ENCODE measurements around the gene CROT. TPM values are rescaled to one million over a fixed set of nuclear protein-coding genes. Genes with fewer than 3 reads are reported as not detected.

Gene CROT, protein sequence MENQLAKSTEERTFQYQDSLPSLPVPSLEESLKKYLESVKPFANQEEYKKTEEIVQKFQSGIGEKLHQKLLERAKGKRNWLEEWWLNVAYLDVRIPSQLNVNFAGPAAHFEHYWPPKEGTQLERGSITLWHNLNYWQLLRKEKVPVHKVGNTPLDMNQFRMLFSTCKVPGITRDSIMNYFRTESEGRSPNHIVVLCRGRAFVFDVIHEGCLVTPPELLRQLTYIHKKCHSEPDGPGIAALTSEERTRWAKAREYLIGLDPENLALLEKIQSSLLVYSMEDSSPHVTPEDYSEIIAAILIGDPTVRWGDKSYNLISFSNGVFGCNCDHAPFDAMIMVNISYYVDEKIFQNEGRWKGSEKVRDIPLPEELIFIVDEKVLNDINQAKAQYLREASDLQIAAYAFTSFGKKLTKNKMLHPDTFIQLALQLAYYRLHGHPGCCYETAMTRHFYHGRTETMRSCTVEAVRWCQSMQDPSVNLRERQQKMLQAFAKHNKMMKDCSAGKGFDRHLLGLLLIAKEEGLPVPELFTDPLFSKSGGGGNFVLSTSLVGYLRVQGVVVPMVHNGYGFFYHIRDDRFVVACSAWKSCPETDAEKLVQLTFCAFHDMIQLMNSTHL
- total RNA-seq: 4.0 and 6.4 TPM in 2 replicates

DNA sequence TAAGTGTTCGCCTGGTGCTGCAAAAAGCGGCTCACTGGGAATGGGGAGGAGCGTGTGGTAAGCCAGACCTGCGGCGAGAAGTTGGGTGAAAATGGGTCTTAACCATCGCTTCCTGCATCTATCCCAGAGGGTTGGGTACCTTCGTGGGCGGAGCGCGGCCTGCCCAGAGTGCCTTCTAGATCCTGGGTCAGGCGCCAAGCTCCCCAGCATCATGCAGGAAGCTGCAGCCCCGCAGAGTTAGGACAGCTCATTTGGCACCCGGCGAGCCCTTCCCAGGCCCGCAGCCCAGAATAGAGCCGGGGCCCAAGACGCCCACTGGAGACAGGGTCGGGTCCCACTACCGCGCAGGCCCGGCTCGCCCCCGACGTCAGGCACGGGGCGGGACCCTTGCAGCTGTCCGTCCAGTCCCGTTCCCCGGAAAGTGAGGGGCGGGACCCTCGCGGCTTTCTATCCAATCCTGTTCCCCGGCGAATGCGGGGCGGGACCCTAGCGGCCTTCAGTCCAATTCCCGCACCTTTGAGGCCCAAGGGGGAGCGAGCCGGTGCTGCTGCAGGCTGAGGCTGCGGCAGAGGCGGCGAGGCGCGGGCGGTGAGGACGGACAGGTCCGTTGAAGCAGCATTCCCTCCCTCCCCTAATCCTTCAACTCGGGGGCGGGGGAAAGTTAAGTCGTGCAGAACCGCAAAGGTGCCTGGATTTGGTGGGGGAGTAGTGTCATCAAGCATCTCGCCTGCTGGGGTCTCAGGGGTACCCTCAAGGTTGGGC is at the start of gene CROT:
Gene CROT, plus strand, starts transcription at position 499 of the 762 bp plus-strand sequence. CDS start 3,405 bp downstream, outside the sequence.

Other genes starting within 250 kb of the CROT start
- gene DMTF1, start 193.2 kb upstream of the CROT start, total RNA-seq: 27.2 and 142 TPM in 2 replicates
- gene TMEM243, start 125.9 kb upstream of the CROT start, total RNA-seq: 16.0 and 26.1 TPM in 2 replicates
- 0.31 and 0.32 TPM in 2 replicates for gene ABCB4, start 130.0 kb downstream of the CROT start, total RNA-seq

Measured in bladder microvascular endothelial cell (primary cell).